PC-3 (cell line): ENCODE results near the gene MFSD2B.

Experiments
- CTCF ChIP-seq: fragments of 300-600 bp; sonication (generic); conservative IDR thresholded peaks from 2 replicates; pipeline ENCODE4 v1.5.1; 2017; ENCODE audit warnings: antibody characterized with exemption, low read depth, mild to moderate bottlenecking, low read length
- EZH2phosphoT487 ChIP-seq: fragments of 300-600 bp; sonication (generic); IDR thresholded peaks from 2 replicates; pipeline ENCODE4 v1.6.1; 2018; ENCODE audit warnings: mild to moderate bottlenecking, antibody characterized with exemption, low read length, borderline replicate concordance

- no peak for TF ChIP-seq CTCF
- TF ChIP-seq EZH2phosphoT487: no peak
Measured at GRCh38 chr2:24026233-24026632, 16.3 kb downstream of the MFSD2B start.
